Vagina (tissue), 2 donors: Measurements from ENCODE around the gene SLC7A9.

Source experiments
- CTCF ChIP-seq, 3 experiments: fragments of 450-650 bp in 2 of 3; fragments of 200-600 bp in 1 of 3; sonication (generic) in 1 of 3; IDR thresholded peaks; one replicate each; pipeline ENCODE4 v1.5.1; 2017 to 2019; ENCODE audit warnings: antibody characterized with exemption in 3 of 3, mild to moderate bottlenecking in 2 of 3, moderate library complexity in 2 of 3
- POLR2A ChIP-seq, 2 donors: fragments of 450-650 bp; IDR thresholded peaks; one replicate each; pipeline ENCODE4 v1.6.1; 2017; ENCODE audit warnings: antibody characterized with exemption in 2 of 2, mild to moderate bottlenecking in 2 of 2, moderate library complexity in 2 of 2
- POLR2AphosphoS5 ChIP-seq, 2 donors: sonication (generic); formaldehyde crosslinking; IDR thresholded peaks; one replicate each; pipeline ENCODE4 v1.9.0; 2017; ENCODE audit warnings: antibody characterized with exemption in 2 of 2, mild to moderate bottlenecking in 2 of 2, low read depth in 1 of 2; ENCODE audit not compliant: insufficient read depth in 1 of 2

GRCh38 chr19:32902448-32902847 is 32.9 kb upstream of the SLC7A9 start:
- TF ChIP-seq POLR2A (IDR thresholded peaks at IDR 0.05) (no peak), CTCF (IDR thresholded peaks at IDR 0.05) (no peak), POLR2AphosphoS5 (IDR thresholded peaks at IDR 0.05; ENCODE audit: insufficient read depth in 1 of 2, low read depth in 1 of 2) (no peak)
